GM19351 (cell line): ENCODE measurements around the gene CNTNAP2.

Experiments
- ATAC-seq: cut with Tn5 transposase; IDR thresholded peaks from one replicate; pipeline ENCODE4 v1.9.1; 2021; ENCODE audit warnings: mild to moderate bottlenecking, moderate library complexity; ENCODE audit not compliant: unreplicated experiment

Gene CNTNAP2

GRCh38 chr7:147980826-147981813 is 1864.5 kb downstream of the CNTNAP2 start:
- ATAC-seq, result peak; percentile 96

- no peak for ATAC-seq
Measured at GRCh38 chr7:147982307-147982706, 1865.7 kb downstream of the CNTNAP2 start.

- ATAC-seq, result no peak
Measured at GRCh38 chr7:147984265-147984664, 1867.7 kb downstream of the CNTNAP2 start.

- ATAC-seq, result no peak
Measured at GRCh38 chr7:147990079-147990478, 1873.5 kb downstream of the CNTNAP2 start.

GRCh38 chr7:147990942-147991341 is 1874.3 kb downstream of the CNTNAP2 start:
- no peak for ATAC-seq

GRCh38 chr7:147992698-147993097 is 1876.1 kb downstream of the CNTNAP2 start:
- ATAC-seq, result no peak

GRCh38 chr7:147997636-147998035 is 1881.0 kb downstream of the CNTNAP2 start:
- ATAC-seq, result no peak

- no peak for ATAC-seq
Measured at GRCh38 chr7:147999962-148000361, 1883.4 kb downstream of the CNTNAP2 start.

- ATAC-seq, result no peak
Measured at GRCh38 chr7:148011753-148012152, 1895.2 kb downstream of the CNTNAP2 start.

- no peak for ATAC-seq
Measured at GRCh38 chr7:148014001-148014400, 1897.4 kb downstream of the CNTNAP2 start.

GRCh38 chr7:148014541-148014940 is 1897.9 kb downstream of the CNTNAP2 start:
- ATAC-seq, result no peak

GRCh38 chr7:148017126-148017525 is 1900.5 kb downstream of the CNTNAP2 start:
- ATAC-seq, result no peak

- ATAC-seq, result no peak
Measured at GRCh38 chr7:148020679-148021078, 1904.1 kb downstream of the CNTNAP2 start.

- no peak for ATAC-seq
Measured at GRCh38 chr7:148021507-148022045, 1905.0 kb downstream of the CNTNAP2 start.

- ATAC-seq, result no peak
Measured at GRCh38 chr7:148022832-148023231, 1906.2 kb downstream of the CNTNAP2 start.

GRCh38 chr7:148026713-148027112 is 1910.1 kb downstream of the CNTNAP2 start:
- no peak for ATAC-seq

GRCh38 chr7:148028165-148028564 is 1911.6 kb downstream of the CNTNAP2 start:
- ATAC-seq, result no peak

GRCh38 chr7:148031019-148031418 is 1914.4 kb downstream of the CNTNAP2 start:
- ATAC-seq, result no peak

GRCh38 chr7:148031811-148032210 is 1915.2 kb downstream of the CNTNAP2 start:
- no peak for ATAC-seq

GRCh38 chr7:148035950-148036349 is 1919.3 kb downstream of the CNTNAP2 start:
- ATAC-seq, result no peak

GRCh38 chr7:148037044-148037443 is 1920.4 kb downstream of the CNTNAP2 start:
- ATAC-seq, result no peak

- no peak for ATAC-seq
Measured at GRCh38 chr7:148041156-148041555, 1924.6 kb downstream of the CNTNAP2 start.
